Measurements from ENCODE around the gene PDC.

- TF ChIP-seq L3MBTL2 (conservative IDR thresholded peaks at IDR 0.05) (no peak), BHLHE40 (IDR thresholded peaks at IDR 0.05; ENCODE audit: borderline replicate concordance) (no peak), LEF1 (IDR thresholded peaks at IDR 0.05; ENCODE audit: borderline replicate concordance) (no peak), SUZ12 (IDR thresholded peaks at IDR 0.05) (no peak), NFRKB (IDR thresholded peaks at IDR 0.05) (no peak), FOXM1 (IDR thresholded peaks at IDR 0.05; ENCODE audit: borderline replicate concordance) (no peak), TARDBP (IDR thresholded peaks at IDR 0.05) (no peak), SP1 (IDR thresholded peaks at IDR 0.05) (no peak), HDGF (IDR thresholded peaks at IDR 0.05; ENCODE audit: borderline replicate concordance) (no peak)
These were observed 36.4 kb downstream of the PDC start for GRCh38 chr1:186424539-186424938.

Data from HEK293T (cell line).